ENCODE measurements around the gene FGF10.

DNA sequence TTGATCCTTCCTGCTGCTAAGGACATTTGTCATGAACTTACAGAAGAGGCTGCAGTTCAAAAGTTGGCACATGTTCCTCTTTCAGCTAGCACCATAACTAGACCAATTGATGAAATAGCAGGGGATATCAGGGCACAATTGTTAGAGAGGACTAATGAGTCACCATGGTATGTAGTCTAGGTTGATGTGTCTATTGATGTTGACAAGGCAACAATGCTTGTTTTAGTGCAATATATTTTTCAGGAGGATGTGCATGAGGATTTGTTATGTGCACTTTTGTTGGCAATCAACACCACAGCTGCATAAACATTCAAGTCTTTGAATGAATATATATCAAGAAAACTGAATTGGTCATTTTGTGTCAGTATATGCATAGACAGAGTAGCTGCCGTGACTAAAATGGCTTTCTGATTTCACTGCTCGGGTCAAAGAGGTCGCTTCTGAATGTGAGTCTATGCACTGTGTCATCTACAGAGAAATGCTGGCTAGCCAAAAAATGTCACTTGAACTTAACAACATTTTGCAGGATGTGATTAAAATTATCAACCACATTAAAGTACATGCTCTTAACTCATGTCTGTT, 68.0 kb downstream of the FGF10 start:
- TF ChIP-seq SIN3A (IDR thresholded peaks at IDR 0.05; ENCODE audit: borderline replicate concordance, insufficient read depth, low read depth, low read length), result no peak
- TF ChIP-seq, protein P1, sequence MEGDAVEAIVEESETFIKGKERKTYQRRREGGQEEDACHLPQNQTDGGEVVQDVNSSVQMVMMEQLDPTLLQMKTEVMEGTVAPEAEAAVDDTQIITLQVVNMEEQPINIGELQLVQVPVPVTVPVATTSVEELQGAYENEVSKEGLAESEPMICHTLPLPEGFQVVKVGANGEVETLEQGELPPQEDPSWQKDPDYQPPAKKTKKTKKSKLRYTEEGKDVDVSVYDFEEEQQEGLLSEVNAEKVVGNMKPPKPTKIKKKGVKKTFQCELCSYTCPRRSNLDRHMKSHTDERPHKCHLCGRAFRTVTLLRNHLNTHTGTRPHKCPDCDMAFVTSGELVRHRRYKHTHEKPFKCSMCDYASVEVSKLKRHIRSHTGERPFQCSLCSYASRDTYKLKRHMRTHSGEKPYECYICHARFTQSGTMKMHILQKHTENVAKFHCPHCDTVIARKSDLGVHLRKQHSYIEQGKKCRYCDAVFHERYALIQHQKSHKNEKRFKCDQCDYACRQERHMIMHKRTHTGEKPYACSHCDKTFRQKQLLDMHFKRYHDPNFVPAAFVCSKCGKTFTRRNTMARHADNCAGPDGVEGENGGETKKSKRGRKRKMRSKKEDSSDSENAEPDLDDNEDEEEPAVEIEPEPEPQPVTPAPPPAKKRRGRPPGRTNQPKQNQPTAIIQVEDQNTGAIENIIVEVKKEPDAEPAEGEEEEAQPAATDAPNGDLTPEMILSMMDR (IDR thresholded peaks at IDR 0.05), result no peak
- TF ChIP-seq POLR2AphosphoS5 (IDR thresholded peaks at IDR 0.05; ENCODE audit: low read depth, low read length), result no peak
- TF ChIP-seq REST (IDR thresholded peaks at IDR 0.05; ENCODE audit: insufficient read depth in 1 of 2, low read depth in 2 of 2, low read length in 1 of 2), result no peak

Measured in Panc1 (cell line).